HG03135 (cell line): ENCODE data around the gene MPG.
"Not testable (repeated sequence)": the region's sequence is repeated elsewhere in the genome, so short reads cannot be mapped to it uniquely, and the experiment has no call there.

ENCODE experiments used
- ATAC-seq: cut with Tn5 transposase; IDR thresholded peaks from one replicate; pipeline ENCODE4 v1.9.1; 2021; ENCODE audit warnings: mild to moderate bottlenecking, moderate library complexity; ENCODE audit not compliant: unreplicated experiment

The MPG gene, protein sequence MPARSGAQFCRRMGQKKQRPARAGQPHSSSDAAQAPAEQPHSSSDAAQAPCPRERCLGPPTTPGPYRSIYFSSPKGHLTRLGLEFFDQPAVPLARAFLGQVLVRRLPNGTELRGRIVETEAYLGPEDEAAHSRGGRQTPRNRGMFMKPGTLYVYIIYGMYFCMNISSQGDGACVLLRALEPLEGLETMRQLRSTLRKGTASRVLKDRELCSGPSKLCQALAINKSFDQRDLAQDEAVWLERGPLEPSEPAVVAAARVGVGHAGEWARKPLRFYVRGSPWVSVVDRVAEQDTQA

DNA sequence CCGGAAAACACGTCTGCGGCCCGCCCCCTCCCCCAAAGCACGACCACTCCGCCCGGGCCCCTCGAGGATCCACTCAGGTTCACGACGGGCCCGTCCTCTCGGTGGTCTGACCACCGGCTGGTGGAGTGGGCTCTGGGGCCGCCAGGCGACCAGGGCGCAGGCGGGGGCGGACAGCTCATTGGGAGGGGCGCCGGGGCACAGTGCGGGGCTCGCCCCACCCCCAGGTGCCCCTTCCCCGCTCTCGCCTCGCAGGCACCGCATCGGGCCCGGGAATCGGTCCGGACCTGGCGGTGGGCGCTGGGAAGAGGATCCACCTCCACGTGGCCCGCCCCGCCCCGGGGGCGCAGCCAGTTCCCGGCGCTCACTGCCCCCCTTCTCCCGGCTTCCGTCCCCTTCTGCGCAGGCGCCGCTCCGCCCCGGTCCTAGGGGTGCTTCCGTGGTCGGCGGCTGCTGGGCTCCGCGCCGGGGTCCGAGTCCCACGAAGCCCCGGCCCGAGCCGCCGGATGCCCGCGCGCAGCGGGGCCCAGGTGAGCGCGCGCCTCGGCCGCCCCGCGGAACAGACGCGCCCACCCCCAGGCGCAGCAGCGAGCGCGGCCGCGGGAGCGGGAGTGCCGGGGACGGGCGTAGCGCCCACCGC, at the start of gene MPG:
Gene MPG (plus strand): TSS at position 419 of the 637 bp plus-strand sequence. CDS start 85 bp downstream, at position 504.
- ATAC-seq: peak; percentile 71

DNA sequence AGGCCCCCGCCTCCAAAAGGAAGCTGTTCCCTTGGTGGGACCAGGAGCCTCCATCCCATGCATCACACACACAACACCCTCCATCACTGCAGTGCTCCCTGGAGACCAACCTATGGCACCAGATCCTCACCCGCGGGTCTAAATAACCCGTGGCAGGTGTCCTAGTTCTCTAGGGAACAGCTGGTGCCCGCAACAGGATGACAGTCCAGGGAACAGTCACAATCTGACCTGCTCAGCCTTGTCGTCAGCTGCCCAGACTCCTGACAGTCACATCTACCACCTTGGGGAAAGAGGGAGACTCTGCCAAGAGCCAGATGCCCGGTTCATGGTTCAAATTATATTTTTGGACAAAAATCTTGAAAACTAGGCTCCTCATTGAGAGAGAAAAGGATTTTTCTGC, 47.4 kb upstream of the MPG start:
- ATAC-seq: not testable (repeated sequence)

DNA sequence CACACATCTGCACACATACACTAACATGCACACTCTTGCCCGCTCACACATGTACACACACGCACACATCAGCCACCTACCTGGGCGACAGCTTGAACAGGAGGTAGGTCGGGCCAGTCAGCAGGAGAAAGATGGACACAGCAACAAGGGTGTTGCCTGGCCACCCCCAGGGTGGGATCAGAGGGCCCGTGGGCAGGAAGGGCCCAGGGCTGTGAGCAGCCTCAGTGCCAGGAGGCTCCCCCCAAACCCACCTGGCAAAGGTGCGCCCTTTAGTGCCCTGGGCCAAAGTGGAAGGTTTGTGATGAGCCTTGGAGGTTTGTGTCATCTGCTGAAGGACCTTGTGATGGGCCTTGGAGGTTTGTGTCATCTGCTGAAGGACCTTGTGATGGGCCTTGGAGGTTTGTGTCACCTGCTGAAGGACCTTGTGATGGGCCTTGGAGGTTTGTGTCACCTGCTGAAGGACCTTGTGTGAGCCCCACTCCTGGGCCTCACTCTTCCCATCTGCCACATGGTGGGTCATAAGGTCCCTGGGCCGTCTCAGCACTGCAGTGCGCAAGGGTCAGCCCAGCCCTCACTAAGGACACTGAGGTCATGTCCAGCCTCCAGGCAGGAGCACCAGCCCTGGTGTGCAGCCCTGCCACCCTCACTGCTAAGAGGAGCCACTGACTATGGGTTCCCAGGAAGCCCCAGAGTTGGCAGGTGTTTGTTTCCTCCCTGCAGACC, 44.7 kb upstream of the MPG start:
- ATAC-seq: not testable (repeated sequence)

DNA sequence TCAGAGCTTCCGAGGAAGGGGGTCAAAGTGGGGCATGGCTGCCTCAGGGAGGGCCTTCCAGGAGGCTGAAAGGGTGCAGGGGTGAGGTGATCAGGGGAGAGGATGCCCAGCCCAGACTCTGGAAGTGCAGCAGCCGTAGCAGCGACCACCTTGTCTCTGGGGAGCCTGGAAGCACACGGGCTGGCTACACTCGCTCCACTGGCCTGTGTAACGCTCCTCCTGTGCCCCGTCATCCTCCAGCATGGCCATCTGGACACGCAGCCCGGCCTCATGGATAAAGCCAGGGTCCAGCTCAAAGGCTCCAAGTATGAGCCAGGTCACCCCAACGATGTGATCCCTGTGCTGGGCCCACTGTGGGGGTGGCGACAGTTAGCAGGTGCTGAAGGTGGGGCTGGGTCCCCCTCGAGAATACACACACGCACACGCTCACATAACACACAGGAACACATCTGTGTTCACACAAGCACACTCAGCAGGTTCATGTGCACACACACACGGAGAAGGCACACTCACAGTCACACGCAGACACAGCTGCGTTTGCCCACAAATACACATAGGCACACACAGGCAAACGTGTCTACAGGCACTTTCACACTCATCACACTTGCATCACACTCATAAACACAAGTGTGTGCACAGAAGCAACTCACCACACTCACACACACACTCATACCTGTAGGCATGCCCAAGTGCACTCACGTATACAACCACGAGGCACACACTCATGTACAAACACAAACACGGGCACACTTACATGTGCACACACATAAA, 44.0 kb upstream of the MPG start:
- no peak for ATAC-seq

DNA sequence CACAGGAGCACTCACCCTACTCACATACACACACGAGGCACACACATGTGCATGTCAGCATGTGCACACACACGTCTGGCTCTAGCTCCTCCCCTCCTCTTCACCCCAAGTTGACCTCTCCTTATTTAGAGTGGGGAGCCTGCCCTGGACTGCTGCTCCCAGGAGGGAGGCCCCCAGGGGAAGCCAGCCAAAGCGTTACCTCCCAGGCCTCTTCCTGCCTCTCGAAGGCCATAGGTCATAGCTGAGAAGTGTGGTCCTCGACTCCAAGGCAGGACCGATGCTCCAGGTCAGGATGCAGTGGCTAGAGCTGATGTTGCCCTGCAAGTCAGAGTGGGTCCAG, 43.4 kb upstream of the MPG start:
- ATAC-seq: no peak

DNA sequence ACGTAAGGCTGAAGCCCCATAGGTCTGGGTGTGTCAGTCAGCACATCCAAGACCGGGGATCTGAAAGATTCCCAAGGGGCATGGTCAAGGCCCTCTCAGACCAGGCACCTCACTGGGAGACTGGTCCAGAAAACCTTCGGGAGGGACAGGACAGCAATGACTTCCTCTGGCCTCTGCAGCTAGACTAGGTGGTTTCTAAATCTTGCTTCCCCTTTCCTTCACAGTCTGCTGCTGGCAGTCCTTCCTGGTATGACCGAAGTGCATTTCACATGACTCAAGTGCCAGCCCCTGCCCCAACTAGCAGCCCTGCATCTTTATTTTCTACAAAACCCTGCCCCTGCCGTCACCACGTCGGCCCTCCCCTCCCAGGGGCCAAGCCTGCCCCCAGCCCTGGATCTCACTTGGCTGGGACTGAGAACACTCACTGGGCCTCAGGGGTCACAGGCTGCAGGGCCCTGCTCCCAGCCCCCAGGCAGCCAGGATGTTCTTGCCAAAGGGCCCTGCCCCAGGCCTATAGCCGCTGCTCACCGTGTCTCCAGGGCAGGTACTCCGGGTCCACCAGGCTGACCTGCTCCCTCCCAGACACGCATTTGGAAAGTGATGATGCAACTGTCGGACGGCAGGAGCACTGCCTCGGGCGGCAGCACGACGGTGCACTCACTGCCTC, 42.9 kb upstream of the MPG start:
- no peak for ATAC-seq

DNA sequence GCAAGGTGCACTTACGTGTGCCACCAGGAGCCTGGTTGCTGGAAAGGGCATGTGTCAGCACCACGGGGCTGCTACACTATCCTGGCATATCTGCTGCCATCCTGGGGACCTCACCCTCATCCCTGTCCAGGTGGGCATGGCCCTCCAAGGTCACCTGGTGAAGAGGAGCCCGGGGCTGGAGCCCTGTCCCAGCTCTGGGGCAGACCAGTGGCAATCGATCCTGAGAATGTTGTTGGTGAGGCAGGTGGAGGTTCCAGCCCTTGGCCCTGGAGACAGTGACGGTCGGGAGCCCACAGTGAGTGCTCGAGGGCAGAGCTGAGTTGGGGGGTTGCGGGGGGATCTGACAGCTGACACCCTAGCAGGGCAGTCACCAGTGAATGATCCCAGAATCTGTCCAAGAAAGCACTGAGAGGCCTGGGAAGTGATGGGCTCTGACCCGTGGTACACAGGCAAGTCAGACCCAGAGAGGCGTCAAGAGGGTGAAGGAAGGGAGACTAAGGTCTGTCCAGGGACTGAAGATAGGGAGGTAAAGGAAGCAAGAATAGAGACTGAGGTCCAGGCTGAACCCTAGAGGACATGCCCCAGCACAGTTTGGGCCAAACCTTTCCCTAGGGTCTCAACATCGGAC, 42.2 kb upstream of the MPG start:
- no peak for ATAC-seq

DNA sequence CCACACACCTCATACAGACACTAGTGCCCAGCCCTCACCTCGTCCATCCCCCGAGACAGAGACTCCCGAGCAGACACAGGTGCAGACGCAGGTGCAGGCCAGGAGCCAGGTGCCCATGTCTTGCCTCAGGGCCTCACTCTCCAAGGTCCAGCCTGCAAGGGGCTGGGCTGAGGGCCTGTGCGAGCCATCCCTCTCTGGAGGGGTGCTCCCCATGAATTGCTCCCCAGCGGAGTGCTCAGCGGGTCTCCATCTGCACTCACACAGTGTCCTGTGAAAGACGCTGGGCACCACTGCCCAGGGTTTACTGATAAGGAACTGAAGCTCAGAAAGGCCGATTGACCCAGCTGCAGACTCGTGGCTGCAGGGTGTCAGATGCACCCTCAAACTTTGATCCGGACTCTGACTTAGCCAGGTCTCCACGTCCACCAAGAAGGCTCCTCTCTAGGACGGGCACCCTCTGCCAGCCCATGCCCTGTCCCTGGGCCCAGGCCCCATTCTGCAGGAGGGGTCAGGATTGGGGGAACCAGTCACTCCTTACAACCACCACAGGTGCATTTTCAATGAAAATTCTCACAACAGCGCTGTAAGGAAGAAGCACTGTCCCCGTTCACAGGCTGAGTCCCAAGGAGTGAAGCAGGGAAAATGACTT, 41.6 kb upstream of the MPG start:
- ATAC-seq: no peak

DNA sequence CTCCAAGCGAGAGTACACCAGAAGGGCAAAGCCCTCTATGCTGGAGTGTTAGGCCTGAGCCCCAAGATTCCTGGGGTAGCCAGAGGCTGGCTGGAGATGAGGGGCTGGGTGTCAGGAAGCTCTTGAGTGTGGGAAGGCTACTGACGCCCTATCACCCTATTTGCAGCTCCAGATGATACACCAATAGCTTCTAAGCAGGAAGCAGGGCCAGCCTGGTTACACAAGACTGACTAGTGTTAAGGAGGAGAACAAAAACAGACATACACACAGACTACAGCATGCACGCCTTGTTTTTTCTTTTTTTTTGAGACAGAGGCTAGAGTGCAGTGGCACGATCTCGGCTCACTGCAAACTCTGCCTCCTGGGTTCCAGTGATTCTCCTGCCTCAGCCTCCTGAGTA, 40.5 kb upstream of the MPG start:
- ATAC-seq: no peak

DNA sequence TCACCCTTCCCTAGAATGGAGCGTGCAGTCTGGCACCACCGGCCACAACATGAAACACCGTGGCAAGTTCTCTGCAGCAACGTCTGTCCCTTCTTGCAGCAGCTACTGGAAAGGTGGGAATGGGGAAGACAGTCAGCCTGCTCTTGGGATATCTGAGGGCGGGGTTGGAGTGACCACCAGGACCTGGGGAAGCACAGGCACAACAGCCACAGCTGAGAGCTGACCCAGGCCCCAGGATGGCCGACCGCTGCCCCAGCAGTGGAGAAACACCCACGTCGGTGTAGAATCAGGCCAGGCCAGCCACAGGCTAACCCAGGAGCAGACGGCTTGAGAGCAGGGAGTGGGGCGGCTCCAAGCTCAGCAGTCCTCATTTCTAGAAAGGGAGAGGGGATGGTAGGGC, 39.8 kb upstream of the MPG start:
- ATAC-seq: not testable (repeated sequence)

DNA sequence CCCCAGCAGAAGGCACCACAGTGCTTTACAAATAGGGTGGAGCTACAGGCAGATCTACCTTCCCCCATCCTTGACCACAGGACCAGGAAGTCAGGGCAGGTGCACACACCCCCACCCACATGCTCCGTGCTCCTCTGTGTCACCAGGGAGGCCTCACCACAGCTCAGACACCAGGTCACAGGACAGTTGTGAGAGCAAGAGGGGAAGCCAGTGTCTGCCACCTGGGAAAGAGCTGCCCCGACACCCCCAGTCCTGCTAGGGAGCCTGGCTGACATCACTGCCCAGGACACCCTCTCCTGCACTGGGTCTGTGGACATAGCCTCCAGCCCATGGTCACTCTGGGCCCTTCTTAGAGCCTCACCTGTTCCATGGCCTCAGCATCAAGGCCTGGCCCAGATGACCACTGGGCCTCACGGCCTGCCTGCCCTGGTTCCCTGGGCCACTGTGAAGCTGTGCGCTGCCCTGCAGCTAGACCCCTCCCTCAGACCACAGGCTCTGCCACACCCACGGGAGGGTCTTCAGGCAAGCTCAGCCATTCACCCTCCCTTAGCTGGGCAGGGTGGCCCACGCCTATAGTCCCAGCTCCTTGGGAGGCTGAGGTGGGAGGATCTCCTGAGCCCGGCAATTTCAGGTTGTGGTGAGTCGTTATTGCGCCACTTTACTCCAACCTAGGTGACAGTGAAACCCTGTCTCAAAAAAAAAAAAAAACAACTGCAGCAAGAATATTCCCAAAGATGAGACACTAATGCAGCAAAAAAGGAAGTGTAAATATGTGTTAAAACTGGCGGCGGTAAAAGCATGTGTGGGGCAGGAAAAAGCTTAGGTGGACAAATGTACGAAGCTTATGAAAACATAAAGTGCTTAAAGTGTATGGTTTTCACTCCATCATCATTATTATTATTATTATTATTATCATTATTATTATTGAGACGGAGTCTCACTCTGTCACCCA, 38.8 kb upstream of the MPG start:
- peak; percentile 63 for ATAC-seq

DNA sequence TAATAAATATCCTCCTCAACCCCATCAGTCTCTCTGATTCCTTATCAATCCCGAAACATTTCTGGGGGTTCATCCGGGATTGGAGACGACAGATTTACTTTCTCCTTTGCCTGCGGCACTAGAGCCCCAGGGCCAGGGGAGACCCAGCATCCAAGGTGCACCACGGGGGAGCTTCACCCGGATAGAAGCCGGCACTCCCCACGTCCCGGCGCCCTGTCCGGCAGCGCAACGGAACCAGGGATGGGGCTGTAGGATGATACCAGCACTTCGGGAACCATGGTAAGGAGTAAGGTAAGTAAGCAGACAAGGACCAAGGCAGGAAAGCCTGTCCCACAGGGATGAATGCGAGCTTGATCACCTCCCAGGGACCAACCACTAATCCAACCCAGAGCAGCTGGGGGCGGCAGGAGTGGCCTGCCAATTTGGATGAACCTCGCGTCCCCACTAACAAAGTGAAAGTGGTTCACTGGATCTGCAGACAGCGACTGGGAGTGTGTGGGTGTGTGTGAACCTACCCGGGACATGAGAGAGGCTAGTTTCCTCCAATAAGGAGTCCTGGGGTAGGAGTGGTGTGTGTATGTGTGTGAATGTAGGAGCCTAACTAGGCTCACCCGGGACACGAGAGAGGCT, 36.5 kb upstream of the MPG start:
- ATAC-seq: no peak

DNA sequence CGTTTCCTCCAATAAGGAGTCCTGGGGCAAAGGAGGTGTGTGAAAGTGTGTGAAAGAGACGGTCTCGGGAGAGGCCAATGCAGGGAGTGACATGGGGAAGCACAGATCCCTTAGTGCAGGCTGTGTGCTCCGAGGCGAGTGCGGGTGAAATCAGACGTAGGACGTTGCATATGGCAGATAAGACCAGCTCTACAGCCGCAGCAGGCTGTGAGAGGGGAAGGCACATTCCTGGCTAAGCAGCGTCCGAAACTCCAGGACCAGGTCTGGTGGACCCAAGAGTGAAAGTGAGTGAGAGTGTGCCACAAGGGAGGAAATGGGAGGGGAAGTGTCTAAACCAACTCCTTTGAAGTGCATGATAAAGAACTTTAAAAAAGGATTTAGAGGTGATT, 36.0 kb upstream of the MPG start:
- ATAC-seq: no peak

DNA sequence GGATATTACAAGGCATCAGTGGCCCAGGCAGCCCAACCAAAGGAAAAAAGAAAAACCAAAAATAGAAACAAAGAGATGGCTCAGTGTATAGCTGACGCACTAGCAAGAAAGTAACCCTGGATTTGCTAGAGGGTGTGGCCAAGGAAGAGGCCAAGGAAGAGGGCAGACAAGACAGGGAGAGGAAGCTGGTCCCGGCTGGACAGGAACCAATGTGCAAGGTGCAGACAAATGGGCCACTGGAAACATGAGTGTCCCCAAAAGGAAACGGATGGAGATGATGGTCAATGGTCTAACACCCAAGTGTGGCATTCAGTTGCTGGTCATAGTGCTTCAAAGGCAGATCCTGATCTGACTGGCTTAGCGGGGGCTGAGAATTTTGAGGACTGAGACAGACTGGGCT, 35.3 kb upstream of the MPG start:
- ATAC-seq: no peak

DNA sequence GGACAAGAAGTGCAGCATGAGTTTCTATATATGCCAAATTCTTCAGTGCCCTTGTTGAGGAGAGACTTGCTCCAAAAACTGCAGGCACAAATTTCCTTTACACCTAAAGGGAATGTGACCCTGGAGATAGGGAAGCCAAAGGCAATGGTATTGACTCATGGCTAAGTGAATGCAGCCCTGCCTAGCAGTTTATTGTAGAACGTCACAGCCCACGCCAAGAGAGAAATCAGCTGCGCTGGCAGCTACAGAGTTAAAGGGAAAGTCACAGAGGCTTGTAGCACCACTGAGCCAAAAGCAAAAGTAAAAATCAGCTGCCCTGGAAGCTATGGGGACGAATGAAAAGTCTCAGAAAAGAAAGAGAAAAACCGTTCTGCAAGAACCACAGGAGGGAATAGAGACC, 34.7 kb upstream of the MPG start:
- no peak for ATAC-seq

DNA sequence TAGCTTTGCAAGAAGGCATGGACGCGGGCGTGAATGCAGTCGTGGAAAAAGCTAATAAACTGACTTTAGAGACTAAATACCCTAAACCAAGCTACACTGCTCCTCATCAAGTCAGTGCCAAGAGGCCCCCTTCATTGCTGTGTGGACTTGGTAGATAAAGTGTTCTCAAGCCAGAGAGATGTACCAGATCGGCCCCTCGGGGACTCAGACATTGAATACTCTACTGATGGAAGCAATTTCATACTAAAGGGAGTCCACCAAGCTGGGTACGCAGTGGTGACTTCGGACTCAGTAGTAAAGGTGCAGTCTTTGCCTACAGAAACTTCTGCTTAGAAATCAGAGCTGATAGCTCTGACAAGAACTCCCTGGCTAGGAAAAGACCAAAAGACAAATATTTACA, 33.4 kb upstream of the MPG start:
- no peak for ATAC-seq

DNA sequence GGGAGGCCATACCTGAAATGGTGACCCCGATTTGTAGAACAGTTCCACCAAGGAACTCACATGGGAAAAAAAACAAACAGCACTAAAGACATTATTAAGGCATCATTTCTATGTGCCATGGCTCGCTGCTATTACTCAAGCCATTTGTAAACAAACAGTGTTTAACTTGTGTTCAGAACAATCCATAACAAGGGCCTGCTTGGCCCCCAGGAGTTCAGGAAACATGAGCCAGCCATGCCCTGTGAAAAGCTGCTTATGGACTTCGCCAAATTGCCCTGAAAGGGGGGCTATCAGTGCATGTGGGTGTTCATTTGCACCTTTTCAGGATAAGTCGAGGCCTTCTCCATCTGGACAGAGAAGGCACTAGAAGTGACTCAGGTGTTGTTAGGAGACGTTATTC, 32.6 kb upstream of the MPG start:
- no peak for ATAC-seq

DNA sequence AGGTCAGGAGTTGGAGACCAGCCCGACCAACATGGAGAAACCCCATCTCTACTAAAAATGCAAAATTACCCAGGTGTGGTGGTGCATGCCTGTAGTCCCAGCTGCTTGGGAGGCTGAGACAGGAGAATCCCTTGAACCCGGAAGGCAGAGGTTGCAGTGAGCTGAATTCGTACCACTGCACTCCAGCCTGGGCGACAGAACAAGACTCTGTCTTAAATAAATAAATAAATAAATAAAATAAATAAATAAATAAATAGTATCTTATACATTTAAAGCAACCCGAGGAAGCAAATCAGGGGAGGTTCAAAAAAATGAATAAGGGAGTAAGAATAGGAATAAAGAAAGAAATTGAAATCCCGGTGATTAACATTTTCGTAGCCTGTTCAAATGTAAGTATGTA, 31.5 kb upstream of the MPG start:
- ATAC-seq: not testable (repeated sequence)
